PC-3 (cell line): ENCODE measurements around the gene TAS1R1. TPM values are rescaled to one million over a fixed set of nuclear protein-coding genes. Genes with fewer than 3 reads are reported as not detected.

Experiments
- ATAC-seq: fragments of 200-7000 bp; cut with Tn5 transposase; 2 replicates; pipeline ENCODE4 v1.9.1; 2020; ENCODE audit warnings: mild to moderate bottlenecking, moderate library complexity
- BruUV-seq: library from RNA; stranded (reverse); fragments of 400-500 nt; replicated peaks from 2 replicates; lab custom pipeline; 2021; lab: Mats Ljungman, UMichigan
- CTCF ChIA-PET: fragments of 300-600 bp; sonication (Branson Sonifier 250); formaldehyde crosslinking; loops from one replicate; lab custom pipeline; 2022; ENCODE audit warnings: antibody characterized with exemption; lab: Charles Lee
- POLR2A ChIA-PET: fragments of 300-600 bp; sonication (Branson Sonifier 250); formaldehyde crosslinking; loops from one replicate; lab custom pipeline; 2022; ENCODE audit warnings: antibody characterized with exemption; ENCODE audit not compliant: unreplicated experiment; lab: Charles Lee
- DNase-seq: peaks from one replicate; pipeline ENCODE4 v3.0.0-alpha.2; 2015
- H2AFZ ChIP-seq: fragments of 300-600 bp; sonication (generic); 2 replicates; pipeline ENCODE4 v1.6.0; 2016; ENCODE audit warnings: antibody characterized with exemption, low read length
- H3F3A ChIP-seq: fragments of 300-600 bp; sonication (generic); one replicate; pipeline ENCODE4 v1.6.0; 2017; ENCODE audit warnings: antibody characterized with exemption, low read length, control low read depth, mild to moderate bottlenecking; ENCODE audit not compliant: unreplicated experiment
- H3K27ac ChIP-seq: fragments of 300-600 bp; sonication (generic); 2 replicates; pipeline ENCODE4 v1.5.1; 2016; ENCODE audit warnings: mild to moderate bottlenecking, low read length
- H3K27me3 ChIP-seq: fragments of 300-600 bp; sonication (generic); 2 replicates; pipeline ENCODE4 v1.6.1; 2016; ENCODE audit warnings: low read length, mixed read lengths
- H3K36me3 ChIP-seq: fragments of 300-600 bp; sonication (generic); 2 replicates; pipeline ENCODE4 v1.6.1; 2016; ENCODE audit warnings: low read depth, mixed run types, low read length, mixed read lengths
- H3K4me1 ChIP-seq: fragments of 300-600 bp; sonication (generic); 2 replicates; pipeline ENCODE4 v1.5.1; 2016; ENCODE audit warnings: low read length; ENCODE audit not compliant: insufficient read depth
- H3K4me2 ChIP-seq: fragments of 300-600 bp; sonication (generic); 2 replicates; pipeline ENCODE4 v1.6.0; 2016; ENCODE audit warnings: low read length
- H3K4me3 ChIP-seq: fragments of 300-600 bp; sonication (generic); 2 replicates; pipeline ENCODE4 v1.5.1; 2016; ENCODE audit warnings: mild to moderate bottlenecking, low read length, mixed read lengths
- H3K79me2 ChIP-seq: fragments of 300-600 bp; sonication (generic); 2 replicates; pipeline ENCODE4 v1.6.1; 2017; ENCODE audit warnings: low read length, mixed read lengths
- H3K9ac ChIP-seq: fragments of 300-600 bp; sonication (generic); 2 replicates; pipeline ENCODE4 v1.6.0; 2016; ENCODE audit warnings: mild to moderate bottlenecking, low read length
- H3K9me2 ChIP-seq: fragments of 300-600 bp; sonication (generic); replicated peaks from 2 replicates; pipeline ENCODE4 v1.6.1; 2016; ENCODE audit warnings: mixed run types, low read length, mixed read lengths
- H3K9me3 ChIP-seq: fragments of 300-600 bp; sonication (generic); 2 replicates; pipeline ENCODE4 v1.6.1; 2016; ENCODE audit warnings: low read length, mixed read lengths
- H4K20me1 ChIP-seq: fragments of 300-600 bp; sonication (generic); 2 replicates; pipeline ENCODE4 v1.6.1; 2016; ENCODE audit warnings: low read length, mixed read lengths
- EZH2 ChIP-seq: fragments of 300-600 bp; sonication (generic); IDR thresholded peaks from one replicate; pipeline ENCODE4 v1.6.1; 2017; ENCODE audit warnings: antibody characterized with exemption, mild to moderate bottlenecking, low read length; ENCODE audit not compliant: unreplicated experiment
- EZH2phosphoT487 ChIP-seq: fragments of 300-600 bp; sonication (generic); IDR thresholded peaks from 2 replicates; pipeline ENCODE4 v1.6.1; 2018; ENCODE audit warnings: mild to moderate bottlenecking, antibody characterized with exemption, low read length, borderline replicate concordance
- intact Hi-C: fragments of 100-400 bp; cut with micrococcal nuclease; formaldehyde crosslinking; loops from 2 replicates; pipeline ENCODE4 v1.9.0; 2023
- total RNA-seq: library from RNA; depleted of rRNA; stranded (reverse); fragments of >200 nt; gene quantifications from 2 replicates; pipeline ENCODE4 v1.2.3, GENCODE V29; 2014
- TF ChIP-seq, protein P1 (sequence below): fragments of 300-600 bp; sonication (generic); conservative IDR thresholded peaks from 2 replicates; pipeline ENCODE4 v1.5.1; 2017; ENCODE audit warnings: antibody characterized with exemption, low read depth, mild to moderate bottlenecking, low read length

Gene TAS1R1
- total RNA-seq, 1 experiment from 2014 or later, result not detected

GRCh38 chr1:6582370-6582769 lies 27.3 kb downstream of the TAS1R1 start:
- intact Hi-C loops, result no loop called here
- H3K4me2 ChIP-seq, result peak overlapping the region; percentile 89

GRCh38 chr1:6584126-6585080 lies 29.3 kb downstream of the TAS1R1 start:
- ATAC-seq, result no peak
- no TSS peak for BruUV-seq
- no peak overlapping the region for H2AFZ ChIP-seq
- H3K9me3 ChIP-seq, result no peaks in the 10 kb centered on the region
- peaks cover 11% of the 10 kb centered on the region; the same call in 1 of the 2 replicates for H3K36me3 ChIP-seq
- H3K79me2 ChIP-seq, result peaks cover 35% of the 10 kb centered on the region
- H3K4me1 ChIP-seq, result peaks cover 33% of the 10 kb centered on the region
- POLR2A ChIA-PET, result no interaction called here
- TF ChIP-seq EZH2phosphoT487, result no peak
- TF ChIP-seq, protein P1, sequence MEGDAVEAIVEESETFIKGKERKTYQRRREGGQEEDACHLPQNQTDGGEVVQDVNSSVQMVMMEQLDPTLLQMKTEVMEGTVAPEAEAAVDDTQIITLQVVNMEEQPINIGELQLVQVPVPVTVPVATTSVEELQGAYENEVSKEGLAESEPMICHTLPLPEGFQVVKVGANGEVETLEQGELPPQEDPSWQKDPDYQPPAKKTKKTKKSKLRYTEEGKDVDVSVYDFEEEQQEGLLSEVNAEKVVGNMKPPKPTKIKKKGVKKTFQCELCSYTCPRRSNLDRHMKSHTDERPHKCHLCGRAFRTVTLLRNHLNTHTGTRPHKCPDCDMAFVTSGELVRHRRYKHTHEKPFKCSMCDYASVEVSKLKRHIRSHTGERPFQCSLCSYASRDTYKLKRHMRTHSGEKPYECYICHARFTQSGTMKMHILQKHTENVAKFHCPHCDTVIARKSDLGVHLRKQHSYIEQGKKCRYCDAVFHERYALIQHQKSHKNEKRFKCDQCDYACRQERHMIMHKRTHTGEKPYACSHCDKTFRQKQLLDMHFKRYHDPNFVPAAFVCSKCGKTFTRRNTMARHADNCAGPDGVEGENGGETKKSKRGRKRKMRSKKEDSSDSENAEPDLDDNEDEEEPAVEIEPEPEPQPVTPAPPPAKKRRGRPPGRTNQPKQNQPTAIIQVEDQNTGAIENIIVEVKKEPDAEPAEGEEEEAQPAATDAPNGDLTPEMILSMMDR, result peak; percentile 30; the same call in 1 of the 2 replicates
- H3F3A ChIP-seq, result no peaks in the 10 kb centered on the region
- no peaks in the 10 kb centered on the region for H3K9me2 ChIP-seq
- no peak overlapping the region for H3K27ac ChIP-seq
- intact Hi-C loops, result no loop called here
- H3K4me2 ChIP-seq, result no peak overlapping the region
- CTCF ChIA-PET, result no interaction called here
- H4K20me1 ChIP-seq, result no peaks in the 10 kb centered on the region
- no peak overlapping the region for H3K9ac ChIP-seq
- DNase-seq, result no peak
- no peak overlapping the region for H3K4me3 ChIP-seq
- no peaks in the 10 kb centered on the region for H3K27me3 ChIP-seq

More at GRCh38 chr1:6582370-6582769, 27.3 kb downstream of the TAS1R1 start:
- POLR2A ChIA-PET, result no interaction called here
- H3K9me3 ChIP-seq, result no peaks in the 10 kb centered on the region
- no peaks in the 10 kb centered on the region for H4K20me1 ChIP-seq
- H3F3A ChIP-seq, result no peaks in the 10 kb centered on the region
- ATAC-seq (no peak), DNase-seq (no peak)
- no peaks in the 10 kb centered on the region for H3K27me3 ChIP-seq
- H2AFZ ChIP-seq, result no peak overlapping the region
- CTCF ChIA-PET, result interaction anchor here (0.6 kb wide), 1 partner anchor 18 kb away, joined by 3 read pairs; no protein-coding TSS in a partner anchor
- no peaks in the 10 kb centered on the region for H3K36me3 ChIP-seq
- peak overlapping the region; percentile 92; the same call in 1 of the 2 replicates for H3K4me3 ChIP-seq
- peaks cover 35% of the 10 kb centered on the region for H3K79me2 ChIP-seq
- TF ChIP-seq, protein P1, result no peak
- TF ChIP-seq EZH2, result no peak
- TF ChIP-seq EZH2phosphoT487, result no peak
- BruUV-seq, result no TSS peak
- no peak overlapping the region for H3K9ac ChIP-seq
- peaks cover 28% of the 10 kb centered on the region for H3K4me1 ChIP-seq
- no peak overlapping the region for H3K27ac ChIP-seq
- no peaks in the 10 kb centered on the region for H3K9me2 ChIP-seq
